KMS-11 (cell line): Measurements from ENCODE around the gene DOCK10.

ENCODE experiments used
- H2AFZ ChIP-seq: fragments of 200-600 bp; sonication (generic); 2 replicates; pipeline ENCODE4 v1.6.1; 2016; ENCODE audit warnings: antibody characterized with exemption, mixed run types, low read depth
- H3K27ac ChIP-seq: fragments of 200-600 bp; sonication (generic); 2 replicates; pipeline ENCODE4 v1.6.1; 2016; ENCODE audit warnings: mild to moderate bottlenecking, mixed run types
- H3K27me3 ChIP-seq: fragments of 200-600 bp; sonication (generic); 2 replicates; pipeline ENCODE4 v1.6.1; 2017; ENCODE audit warnings: mild to moderate bottlenecking, low read depth, mixed run types, moderate library complexity; ENCODE audit not compliant: insufficient read depth
- H3K36me3 ChIP-seq: fragments of 200-600 bp; sonication (generic); 2 replicates; pipeline ENCODE4 v1.6.1; 2017; ENCODE audit warnings: mild to moderate bottlenecking, mixed run types; ENCODE audit not compliant: insufficient read depth
- H3K4me1 ChIP-seq: fragments of 200-600 bp; sonication (generic); 2 replicates; pipeline ENCODE4 v1.6.1; 2016; ENCODE audit warnings: mild to moderate bottlenecking, low read depth, mixed run types; ENCODE audit not compliant: poor library complexity, severe bottlenecking
- H3K4me2 ChIP-seq: fragments of 200-600 bp; sonication (generic); 2 replicates; pipeline ENCODE4 v1.7.0; 2016; ENCODE audit warnings: mild to moderate bottlenecking, mixed run types
- H3K4me3 ChIP-seq: fragments of 200-600 bp; sonication (generic); IDR thresholded peaks from 2 replicates; pipeline ENCODE4 v1.6.1; 2017; ENCODE audit warnings: low read depth, low read length, mixed read lengths; ENCODE audit not compliant: insufficient read depth
- H3K79me2 ChIP-seq: fragments of 200-600 bp; sonication (generic); 2 replicates; pipeline ENCODE4 v1.6.1; 2016; ENCODE audit warnings: low read depth, mixed run types; ENCODE audit not compliant: insufficient read depth
- H3K9ac ChIP-seq: fragments of 200-600 bp; sonication (generic); 2 replicates; pipeline ENCODE4 v1.6.1; 2016; ENCODE audit warnings: mild to moderate bottlenecking, mixed run types
- H4K20me1 ChIP-seq: fragments of 200-600 bp; sonication (generic); 2 replicates; pipeline ENCODE4 v1.6.1; 2016; ENCODE audit warnings: mild to moderate bottlenecking, mixed run types; ENCODE audit not compliant: insufficient read depth
- TF ChIP-seq, protein P1 (sequence below): fragments of 200-600 bp; sonication (generic); conservative IDR thresholded peaks from 2 replicates; pipeline ENCODE4 v1.6.1; 2017; ENCODE audit warnings: low read depth, mild to moderate bottlenecking, antibody characterized with exemption, low read length, moderate library complexity, mixed read lengths

DOCK10 gene

DNA sequence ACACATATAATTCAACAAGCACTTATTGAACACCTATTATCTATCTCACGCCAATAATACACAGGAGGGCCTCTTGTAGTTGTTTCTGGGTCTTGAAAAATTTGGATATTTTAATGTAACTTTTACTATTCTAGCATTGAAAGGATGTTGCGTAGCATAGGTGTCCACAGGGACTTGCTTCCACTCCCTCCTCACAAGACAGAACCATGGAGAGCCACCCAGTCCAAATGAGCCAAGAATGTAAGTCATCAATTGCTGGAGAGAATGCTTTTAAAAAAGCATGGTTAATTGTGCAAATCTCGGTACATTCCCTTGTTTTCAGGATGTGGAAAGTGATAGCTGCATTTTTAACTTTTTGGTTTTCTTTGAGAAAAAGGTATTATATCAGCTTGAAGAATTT lies 46.8 kb downstream of the DOCK10 start:
- TF ChIP-seq, protein P1, sequence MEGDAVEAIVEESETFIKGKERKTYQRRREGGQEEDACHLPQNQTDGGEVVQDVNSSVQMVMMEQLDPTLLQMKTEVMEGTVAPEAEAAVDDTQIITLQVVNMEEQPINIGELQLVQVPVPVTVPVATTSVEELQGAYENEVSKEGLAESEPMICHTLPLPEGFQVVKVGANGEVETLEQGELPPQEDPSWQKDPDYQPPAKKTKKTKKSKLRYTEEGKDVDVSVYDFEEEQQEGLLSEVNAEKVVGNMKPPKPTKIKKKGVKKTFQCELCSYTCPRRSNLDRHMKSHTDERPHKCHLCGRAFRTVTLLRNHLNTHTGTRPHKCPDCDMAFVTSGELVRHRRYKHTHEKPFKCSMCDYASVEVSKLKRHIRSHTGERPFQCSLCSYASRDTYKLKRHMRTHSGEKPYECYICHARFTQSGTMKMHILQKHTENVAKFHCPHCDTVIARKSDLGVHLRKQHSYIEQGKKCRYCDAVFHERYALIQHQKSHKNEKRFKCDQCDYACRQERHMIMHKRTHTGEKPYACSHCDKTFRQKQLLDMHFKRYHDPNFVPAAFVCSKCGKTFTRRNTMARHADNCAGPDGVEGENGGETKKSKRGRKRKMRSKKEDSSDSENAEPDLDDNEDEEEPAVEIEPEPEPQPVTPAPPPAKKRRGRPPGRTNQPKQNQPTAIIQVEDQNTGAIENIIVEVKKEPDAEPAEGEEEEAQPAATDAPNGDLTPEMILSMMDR: no peak
- no peaks in the 10 kb centered on the region for H3K79me2 ChIP-seq

GRCh38 chr2:224994242-224994823 lies 47.9 kb downstream of the DOCK10 start:
- TF ChIP-seq, protein P1: no peak
- Histone ChIP-seq H3K27ac (no peak overlapping the region), H3K36me3 (no peaks in the 10 kb centered on the region), H2AFZ (no peak overlapping the region), H3K4me2 (no peak overlapping the region), H3K4me3 (no peak overlapping the region), H3K79me2 (no peaks in the 10 kb centered on the region), H3K9ac (no peak overlapping the region), H3K4me1 (no peaks in the 10 kb centered on the region), H4K20me1 (no peaks in the 10 kb centered on the region), H3K27me3 (no peaks in the 10 kb centered on the region)

More for the DNA sequence above, 46.8 kb downstream of the DOCK10 start:
- H2AFZ ChIP-seq: no peak overlapping the region
- no peak overlapping the region for H3K9ac ChIP-seq
- no peaks in the 10 kb centered on the region for H3K4me1 ChIP-seq
- no peak overlapping the region for H3K4me2 ChIP-seq
- no peaks in the 10 kb centered on the region for H4K20me1 ChIP-seq
- H3K27ac ChIP-seq: no peak overlapping the region
- H3K36me3 ChIP-seq: no peaks in the 10 kb centered on the region
- no peak overlapping the region for H3K4me3 ChIP-seq
- H3K27me3 ChIP-seq: no peaks in the 10 kb centered on the region

- no peak overlapping the region for H3K4me3 ChIP-seq
- H3K27me3 ChIP-seq: no peaks in the 10 kb centered on the region
- TF ChIP-seq, protein P1: no peak
- no peaks in the 10 kb centered on the region for H4K20me1 ChIP-seq
- H3K4me1 ChIP-seq: no peaks in the 10 kb centered on the region
- no peak overlapping the region for H3K9ac ChIP-seq
- no peak overlapping the region for H3K27ac ChIP-seq
- no peaks in the 10 kb centered on the region for H3K36me3 ChIP-seq
- no peak overlapping the region for H3K4me2 ChIP-seq
- H3K79me2 ChIP-seq: no peaks in the 10 kb centered on the region
- no peak overlapping the region for H2AFZ ChIP-seq
Observed at GRCh38 chr2:224990710-224991109, 51.6 kb downstream of the DOCK10 start.

DNA sequence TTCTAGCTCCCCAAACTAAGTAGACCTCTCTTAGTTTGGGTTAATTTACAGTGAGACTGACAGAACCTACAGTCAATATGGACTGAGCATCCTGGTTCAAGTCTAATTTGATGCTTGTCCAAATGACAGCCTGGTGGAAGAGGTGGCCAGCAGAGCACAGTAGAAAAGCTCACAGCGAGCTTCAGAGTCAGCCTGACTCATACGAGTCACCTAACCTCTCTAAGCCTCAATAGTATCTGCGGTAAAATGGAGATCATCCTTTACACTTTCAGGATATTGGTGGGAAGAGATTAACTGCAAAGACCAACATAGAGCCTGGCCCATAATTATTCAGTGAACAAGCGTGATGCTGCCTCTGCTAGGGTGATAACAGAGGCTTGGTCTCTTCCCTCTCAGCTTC lies 54.5 kb downstream of the DOCK10 start:
- no peaks in the 10 kb centered on the region for H3K36me3 ChIP-seq
- H3K4me2 ChIP-seq: no peak overlapping the region
- H3K4me3 ChIP-seq: no peak overlapping the region
- no peaks in the 10 kb centered on the region for H3K79me2 ChIP-seq
- no peak overlapping the region for H2AFZ ChIP-seq
- TF ChIP-seq, protein P1: no peak
- H3K9ac ChIP-seq: no peak overlapping the region
- no peaks in the 10 kb centered on the region for H3K27me3 ChIP-seq
- no peaks in the 10 kb centered on the region for H4K20me1 ChIP-seq
- H3K27ac ChIP-seq: no peak overlapping the region
- no peaks in the 10 kb centered on the region for H3K4me1 ChIP-seq
